K562 (cell line): ENCODE results near the gene PLAAT4. TPM values are rescaled to one million over a fixed set of nuclear protein-coding genes. Genes with fewer than 3 reads are reported as not detected.
"Not testable (repeated sequence)": the region's sequence is repeated elsewhere in the genome, so short reads cannot be mapped to it uniquely, and the experiment has no call there.

Experiments
- DDX20 ChIP-seq: fragments of 450-650 bp; IDR thresholded peaks from 2 replicates; pipeline ENCODE4 v1.6.1; 2016; ENCODE audit warnings: missing genetic modification characterization, low read depth, mild to moderate bottlenecking, missing compliant biosample characterization, moderate library complexity
- ERF ChIP-seq: fragments of 450-650 bp; formaldehyde crosslinking; IDR thresholded peaks from 2 replicates; pipeline ENCODE4 v1.4.0; 2020; ENCODE audit warnings: mild to moderate bottlenecking, mixed read lengths
- MAZ ChIP-seq, 2 experiments: fragments of 450-650 bp in 1 of 2; sonication (generic) in 1 of 2; formaldehyde crosslinking; IDR thresholded peaks in 1 of 2; conservative IDR thresholded peaks in 1 of 2; 2 replicates each; pipeline versions ENCODE4 v1.4.0 to v1.5.0; 2020; ENCODE audit warnings: mild to moderate bottlenecking in 1 of 2, missing genetic modification reagents in 1 of 2
- MECOM ChIP-seq: fragments of 250-450 bp; sonication (Bioruptor Pico); IDR thresholded peaks from 2 replicates; pipeline ENCODE4 v1.8.0; 2022; ENCODE audit warnings: inconsistent platforms
- PTTG1 ChIP-seq: fragments of 450-650 bp; IDR thresholded peaks from 2 replicates; pipeline ENCODE4 v1.6.1; 2016; ENCODE audit warnings: low read depth, mild to moderate bottlenecking, missing genetic modification characterization, missing compliant biosample characterization
- SMAD4 ChIP-seq: fragments of 250-450 bp; sonication (Bioruptor Pico); conservative IDR thresholded peaks from 2 replicates; pipeline ENCODE4 v1.8.0; 2021; ENCODE audit warnings: inconsistent platforms, mild to moderate bottlenecking, moderate library complexity
- TAF7 ChIP-seq: fragments of 450-650 bp; IDR thresholded peaks from 2 replicates; pipeline ENCODE4 v1.6.1; 2016; ENCODE audit warnings: missing genetic modification characterization, missing compliant biosample characterization
- TCFL5 ChIP-seq: fragments of 250-450 bp; sonication (Bioruptor Pico); conservative IDR thresholded peaks from 2 replicates; pipeline ENCODE4 v1.6.1; 2021; ENCODE audit warnings: mild to moderate bottlenecking, moderate library complexity, matching md5 sums
- ZNF583 ChIP-seq: fragments of 250-450 bp; sonication (Bioruptor Pico); IDR thresholded peaks from 2 replicates; pipeline ENCODE4 v1.4.0; 2020
- ZNF79 ChIP-seq: fragments of 250-450 bp; sonication (Bioruptor Pico); IDR thresholded peaks from 2 replicates; pipeline ENCODE4 v1.4.0; 2020; ENCODE audit warnings: low read depth, mild to moderate bottlenecking, moderate library complexity
- polyA plus RNA-seq, 8 experiments: library from polyadenylated mRNA; depleted of rRNA in 4 of 8; stranded (reverse) in 5 of 8; unstranded in 3 of 8; fragments of >200 nt; fragmentation: Nextera tagmentation in 2 of 8; fragmentation: Illumina TruSeq in 1 of 8; extraction: Ambion mirVana in 2 of 8; extraction: Trizol in 1 of 8; gene quantifications; 2 replicates each; pipeline versions ENCODE4 v1.2.1 to v1.2.3, GENCODE V29; 2011 to 2014; ENCODE audit warnings: inconsistent platforms in 1 of 8, missing spikeins in 1 of 8
- total RNA-seq, 7 experiments: library from RNA; depleted of rRNA in 6 of 7; stranded (reverse); fragments of >200 nt in 6 of 7; fragmentation: Illumina TruSeq in 2 of 7; extraction: Trizol in 2 of 7; gene quantifications; 2 replicates each; pipeline versions ENCODE4 v1.2.1 to v1.2.3, GENCODE V29; 2011 to 2021; ENCODE audit warnings: low replicate concordance in 1 of 7
- TF ChIP-seq, protein P1 (sequence below): fragments of 450-650 bp; conservative IDR thresholded peaks from 2 replicates; pipeline ENCODE4 v1.6.1; 2016; ENCODE audit warnings: missing genetic modification characterization, low read depth, mild to moderate bottlenecking, missing compliant biosample characterization, moderate library complexity
- TF ChIP-seq, protein P2 (sequence below): fragments of 250-450 bp; sonication (Bioruptor Pico); IDR thresholded peaks from 2 replicates; pipeline ENCODE4 v1.4.0; 2020
- TF ChIP-seq, protein P3 (sequence below): fragments of 450-650 bp; formaldehyde crosslinking; IDR thresholded peaks from 2 replicates; pipeline ENCODE4 v1.4.0; 2020; ENCODE audit warnings: mild to moderate bottlenecking, moderate library complexity
- TF ChIP-seq, protein P4 (sequence below): fragments of 250-450 bp; sonication (Bioruptor Pico); IDR thresholded peaks from 2 replicates; pipeline ENCODE4 v1.4.0; 2020
- TF ChIP-seq, protein P5 (sequence below), 3 experiments: fragments of 200-800 bp in 1 of 3; sonication (Bioruptor generic) in 1 of 3; sonication (generic) in 1 of 3; formaldehyde crosslinking in 1 of 3; IDR thresholded peaks; 2 replicates each; pipeline versions ENCODE4 v1.6.1 to v1.8.0; 2016 to 2022; ENCODE audit warnings: mild to moderate bottlenecking in 2 of 3, missing compliant biosample characterization in 2 of 3, missing genetic modification characterization in 2 of 3, missing genetic modification reagents in 1 of 3

PLAAT4 gene
- total and polyA plus RNA-seq, 9 of the 15 experiments (the other 6 are each of a cell fraction or from before 2014, with no cell fraction given): 0.54 to 3.0 (median 1.3) TPM; not detected in 1

DNA sequence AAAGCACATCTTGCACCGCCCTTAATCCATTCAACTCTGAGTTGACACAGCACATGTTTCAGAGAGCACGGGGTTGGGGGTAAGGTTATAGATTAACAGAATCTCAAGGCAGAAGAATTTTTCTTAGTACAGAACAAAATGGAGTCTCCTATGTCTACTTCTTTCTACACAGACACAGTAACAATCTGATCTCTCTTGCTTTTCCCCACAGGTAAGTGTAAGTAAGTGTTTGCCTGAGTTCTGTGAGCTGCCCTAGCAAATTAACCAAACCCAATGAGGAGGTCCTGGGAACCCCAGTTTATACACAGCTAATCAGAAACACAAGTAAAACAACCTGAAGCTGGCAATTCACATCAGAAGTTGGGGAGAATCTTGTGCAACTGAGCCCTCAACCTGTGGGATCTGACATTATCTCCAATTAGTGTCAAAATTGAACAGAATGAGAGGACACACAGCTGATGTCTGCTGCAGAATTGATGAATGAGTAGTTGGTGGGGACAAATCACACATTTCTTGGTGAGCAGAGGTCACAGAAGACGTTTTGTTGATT, 7.8 kb upstream of the PLAAT4 start (continued):
- TF ChIP-seq, protein P1, sequence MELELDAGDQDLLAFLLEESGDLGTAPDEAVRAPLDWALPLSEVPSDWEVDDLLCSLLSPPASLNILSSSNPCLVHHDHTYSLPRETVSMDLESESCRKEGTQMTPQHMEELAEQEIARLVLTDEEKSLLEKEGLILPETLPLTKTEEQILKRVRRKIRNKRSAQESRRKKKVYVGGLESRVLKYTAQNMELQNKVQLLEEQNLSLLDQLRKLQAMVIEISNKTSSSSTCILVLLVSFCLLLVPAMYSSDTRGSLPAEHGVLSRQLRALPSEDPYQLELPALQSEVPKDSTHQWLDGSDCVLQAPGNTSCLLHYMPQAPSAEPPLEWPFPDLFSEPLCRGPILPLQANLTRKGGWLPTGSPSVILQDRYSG (tag): 0 out of 2 replicates have a peak, but pooled peaks have one; percentile 78
- TF ChIP-seq, protein P2, sequence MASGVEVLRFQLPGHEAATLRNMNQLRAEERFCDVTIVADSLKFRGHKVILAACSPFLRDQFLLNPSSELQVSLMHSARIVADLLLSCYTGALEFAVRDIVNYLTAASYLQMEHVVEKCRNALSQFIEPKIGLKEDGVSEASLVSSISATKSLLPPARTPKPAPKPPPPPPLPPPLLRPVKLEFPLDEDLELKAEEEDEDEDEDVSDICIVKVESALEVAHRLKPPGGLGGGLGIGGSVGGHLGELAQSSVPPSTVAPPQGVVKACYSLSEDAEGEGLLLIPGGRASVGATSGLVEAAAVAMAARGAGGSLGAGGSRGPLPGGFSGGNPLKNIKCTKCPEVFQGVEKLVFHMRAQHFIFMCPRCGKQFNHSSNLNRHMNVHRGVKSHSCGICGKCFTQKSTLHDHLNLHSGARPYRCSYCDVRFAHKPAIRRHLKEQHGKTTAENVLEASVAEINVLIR: peak; percentile 56; the same call in 1 of the 2 replicates
- TF ChIP-seq, protein P3, sequence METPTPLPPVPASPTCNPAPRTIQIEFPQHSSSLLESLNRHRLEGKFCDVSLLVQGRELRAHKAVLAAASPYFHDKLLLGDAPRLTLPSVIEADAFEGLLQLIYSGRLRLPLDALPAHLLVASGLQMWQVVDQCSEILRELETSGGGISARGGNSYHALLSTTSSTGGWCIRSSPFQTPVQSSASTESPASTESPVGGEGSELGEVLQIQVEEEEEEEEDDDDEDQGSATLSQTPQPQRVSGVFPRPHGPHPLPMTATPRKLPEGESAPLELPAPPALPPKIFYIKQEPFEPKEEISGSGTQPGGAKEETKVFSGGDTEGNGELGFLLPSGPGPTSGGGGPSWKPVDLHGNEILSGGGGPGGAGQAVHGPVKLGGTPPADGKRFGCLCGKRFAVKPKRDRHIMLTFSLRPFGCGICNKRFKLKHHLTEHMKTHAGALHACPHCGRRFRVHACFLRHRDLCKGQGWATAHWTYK (CRISPR knock-in tag): peak; percentile 87
- TF ChIP-seq ZNF583 (CRISPR knock-in tag) (peak; percentile 74; the same call in 1 of the 2 replicates), MAZ (CRISPR knock-in tag; conservative IDR thresholded peaks at IDR 0.05 in 1 of 2, IDR thresholded peaks at IDR 0.05 in 1 of 2) (0 out of 4 replicates have a peak, but pooled peaks of 1 of the 2 experiments have one; percentile 24), TCFL5 (CRISPR knock-in tag) (peak; percentile 76; the same call in 1 of the 2 replicates), PTTG1 (tag) (peak; percentile 79), MECOM (peak; percentile 63; the same call in 1 of the 2 replicates), ERF (CRISPR knock-in tag) (0 out of 2 replicates have a peak, but pooled peaks have one; percentile 61), DDX20 (peak; percentile 74; the same call in 1 of the 2 replicates), TAF7 (peak; percentile 32; the same call in 1 of the 2 replicates), SMAD4 (peak; percentile 75), ZNF79 (CRISPR knock-in tag) (peak; percentile 69; the same call in 1 of the 2 replicates)
- TF ChIP-seq, protein P4, sequence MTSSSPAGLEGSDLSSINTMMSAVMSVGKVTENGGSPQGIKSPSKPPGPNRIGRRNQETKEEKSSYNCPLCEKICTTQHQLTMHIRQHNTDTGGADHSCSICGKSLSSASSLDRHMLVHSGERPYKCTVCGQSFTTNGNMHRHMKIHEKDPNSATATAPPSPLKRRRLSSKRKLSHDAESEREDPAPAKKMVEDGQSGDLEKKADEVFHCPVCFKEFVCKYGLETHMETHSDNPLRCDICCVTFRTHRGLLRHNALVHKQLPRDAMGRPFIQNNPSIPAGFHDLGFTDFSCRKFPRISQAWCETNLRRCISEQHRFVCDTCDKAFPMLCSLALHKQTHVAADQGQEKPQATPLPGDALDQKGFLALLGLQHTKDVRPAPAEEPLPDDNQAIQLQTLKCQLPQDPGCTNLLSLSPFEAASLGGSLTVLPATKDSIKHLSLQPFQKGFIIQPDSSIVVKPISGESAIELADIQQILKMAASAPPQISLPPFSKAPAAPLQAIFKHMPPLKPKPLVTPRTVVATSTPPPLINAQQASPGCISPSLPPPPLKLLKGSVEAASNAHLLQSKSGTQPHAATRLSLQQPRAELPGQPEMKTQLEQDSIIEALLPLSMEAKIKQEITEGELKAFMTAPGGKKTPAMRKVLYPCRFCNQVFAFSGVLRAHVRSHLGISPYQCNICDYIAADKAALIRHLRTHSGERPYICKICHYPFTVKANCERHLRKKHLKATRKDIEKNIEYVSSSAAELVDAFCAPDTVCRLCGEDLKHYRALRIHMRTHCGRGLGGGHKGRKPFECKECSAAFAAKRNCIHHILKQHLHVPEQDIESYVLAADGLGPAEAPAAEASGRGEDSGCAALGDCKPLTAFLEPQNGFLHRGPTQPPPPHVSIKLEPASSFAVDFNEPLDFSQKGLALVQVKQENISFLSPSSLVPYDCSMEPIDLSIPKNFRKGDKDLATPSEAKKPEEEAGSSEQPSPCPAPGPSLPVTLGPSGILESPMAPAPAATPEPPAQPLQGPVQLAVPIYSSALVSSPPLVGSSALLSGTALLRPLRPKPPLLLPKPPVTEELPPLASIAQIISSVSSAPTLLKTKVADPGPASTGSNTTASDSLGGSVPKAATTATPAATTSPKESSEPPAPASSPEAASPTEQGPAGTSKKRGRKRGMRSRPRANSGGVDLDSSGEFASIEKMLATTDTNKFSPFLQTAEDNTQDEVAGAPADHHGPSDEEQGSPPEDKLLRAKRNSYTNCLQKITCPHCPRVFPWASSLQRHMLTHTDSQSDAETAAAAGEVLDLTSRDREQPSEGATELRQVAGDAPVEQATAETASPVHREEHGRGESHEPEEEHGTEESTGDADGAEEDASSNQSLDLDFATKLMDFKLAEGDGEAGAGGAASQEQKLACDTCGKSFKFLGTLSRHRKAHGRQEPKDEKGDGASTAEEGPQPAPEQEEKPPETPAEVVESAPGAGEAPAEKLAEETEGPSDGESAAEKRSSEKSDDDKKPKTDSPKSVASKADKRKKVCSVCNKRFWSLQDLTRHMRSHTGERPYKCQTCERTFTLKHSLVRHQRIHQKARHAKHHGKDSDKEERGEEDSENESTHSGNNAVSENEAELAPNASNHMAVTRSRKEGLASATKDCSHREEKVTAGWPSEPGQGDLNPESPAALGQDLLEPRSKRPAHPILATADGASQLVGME (CRISPR knock-in tag): peak; percentile 42; the same call in 1 of the 2 replicates
- TF ChIP-seq, protein P5, sequence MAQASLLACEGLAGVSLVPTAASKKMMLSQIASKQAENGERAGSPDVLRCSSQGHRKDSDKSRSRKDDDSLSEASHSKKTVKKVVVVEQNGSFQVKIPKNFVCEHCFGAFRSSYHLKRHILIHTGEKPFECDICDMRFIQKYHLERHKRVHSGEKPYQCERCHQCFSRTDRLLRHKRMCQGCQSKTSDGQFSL (CRISPR knock-in tag; IDR thresholded peaks at IDR 0.05): not testable (repeated sequence)
- TF ChIP-seq, protein P5 (tag; IDR thresholded peaks at IDR 0.05): peak in 1 of 2 experiments; percentile 83; a peak in 1 of 4 replicates
